MG63 (cell line): Measurements from ENCODE around the gene BRWD1. TPM values are rescaled to one million over a fixed set of nuclear protein-coding genes. Genes with fewer than 3 reads are reported as not detected.

Experiments
- DNase-seq: peaks from one replicate; pipeline ENCODE4 v3.0.0-alpha.2; 2020
- H3K27me3 ChIP-seq: fragments of 250-450 bp; sonication (Bioruptor Pico); 2 replicates; pipeline ENCODE4 v1.5.1; 2020; ENCODE audit warnings: mild to moderate bottlenecking, moderate library complexity
- H3K36me3 ChIP-seq: fragments of 250-450 bp; sonication (Bioruptor Pico); 2 replicates; pipeline ENCODE4 v1.5.1; 2020; ENCODE audit warnings: mild to moderate bottlenecking, moderate library complexity
- H3K4me3 ChIP-seq: fragments of 250-450 bp; sonication (Bioruptor Pico); 2 replicates; pipeline ENCODE4 v1.5.1; 2020; ENCODE audit warnings: mild to moderate bottlenecking, moderate library complexity
- H3K9me3 ChIP-seq: fragments of 250-450 bp; sonication (Bioruptor Pico); 2 replicates; pipeline ENCODE4 v1.5.1; 2020; ENCODE audit warnings: mild to moderate bottlenecking, moderate library complexity
- total RNA-seq: library from RNA; depleted of rRNA; stranded (reverse); fragments of >200 nt; shearing (Covaris generic); gene quantifications from 2 replicates; pipeline ENCODE4 v1.2.3, GENCODE V29; 2014; ENCODE audit warnings: low replicate concordance

BRWD1 gene
- total RNA-seq, 1 experiment from 2014 or later = 33.8 TPM

- H3K4me3 ChIP-seq = no peak overlapping the region
- peaks cover 56% of the 10 kb centered on the region for H3K36me3 ChIP-seq
- no peaks in the 10 kb centered on the region for H3K9me3 ChIP-seq
- DNase-seq = no peak
- no peaks in the 10 kb centered on the region for H3K27me3 ChIP-seq
Observed at GRCh38 chr21:39193380-39193779, 120.1 kb downstream of the BRWD1 start.

- Histone ChIP-seq H3K9me3 (no peaks in the 10 kb centered on the region), H3K36me3 (peaks cover 24% of the 10 kb centered on the region), H3K4me3 (no peak overlapping the region), H3K27me3 (no peaks in the 10 kb centered on the region)
- no peak for DNase-seq
Observed at GRCh38 chr21:39189857-39190604, 123.4 kb downstream of the BRWD1 start.

- H3K27me3 ChIP-seq = no peaks in the 10 kb centered on the region
- peaks cover 14% of the 10 kb centered on the region for H3K36me3 ChIP-seq
- no peaks in the 10 kb centered on the region for H3K9me3 ChIP-seq
- no peak for DNase-seq
- no peak overlapping the region for H3K4me3 ChIP-seq
Observed at GRCh38 chr21:39188521-39189139, 124.8 kb downstream of the BRWD1 start.

- H3K4me3 ChIP-seq = no peak overlapping the region
- H3K9me3 ChIP-seq = no peaks in the 10 kb centered on the region
- H3K27me3 ChIP-seq = no peaks in the 10 kb centered on the region
- DNase-seq = no peak
- peaks cover 6% of the 10 kb centered on the region; the same call in 1 of the 2 replicates for H3K36me3 ChIP-seq
Observed at GRCh38 chr21:39187141-39187540, 126.3 kb downstream of the BRWD1 start.

GRCh38 chr21:39186676-39187075 lies 126.8 kb downstream of the BRWD1 start:
- no peaks in the 10 kb centered on the region for H3K27me3 ChIP-seq
- H3K4me3 ChIP-seq = no peak overlapping the region
- H3K36me3 ChIP-seq = peaks cover 2% of the 10 kb centered on the region; the same call in 1 of the 2 replicates
- H3K9me3 ChIP-seq = no peaks in the 10 kb centered on the region
- no peak for DNase-seq

GRCh38 chr21:39185157-39185556 lies 128.3 kb downstream of the BRWD1 start:
- no peaks in the 10 kb centered on the region for H3K27me3 ChIP-seq
- DNase-seq = no peak
- no peak overlapping the region; the same call in 1 of the 2 replicates for H3K4me3 ChIP-seq
- H3K36me3 ChIP-seq = peaks cover 12% of the 10 kb centered on the region
- H3K9me3 ChIP-seq = no peaks in the 10 kb centered on the region

GRCh38 chr21:39184050-39184980 lies 129.1 kb downstream of the BRWD1 start:
- DNase-seq = no peak
- H3K9me3 ChIP-seq = no peaks in the 10 kb centered on the region
- peak overlapping the region; percentile 91 for H3K4me3 ChIP-seq
- H3K36me3 ChIP-seq = peaks cover 21% of the 10 kb centered on the region
- H3K27me3 ChIP-seq = no peaks in the 10 kb centered on the region

- Histone ChIP-seq H3K9me3 (no peaks in the 10 kb centered on the region), H3K36me3 (peaks cover 29% of the 10 kb centered on the region), H3K27me3 (no peaks in the 10 kb centered on the region), H3K4me3 (peak within 1 kb of the TSS; percentile 91)
- peak; percentile 96 for DNase-seq
Observed at GRCh38 chr21:39183272-39184049, 130.0 kb downstream of the BRWD1 start, which contains the start of gene PSMG1. PSMG1 (minus strand) TSS chr21:39183451; CDS start chr21:39183385, 66 bp downstream.

GRCh38 chr21:39182484-39183271 lies 130.8 kb downstream of the BRWD1 start:
- no peak for DNase-seq
- H3K27me3 ChIP-seq = no peaks in the 10 kb centered on the region
- H3K9me3 ChIP-seq = no peaks in the 10 kb centered on the region

GRCh38 chr21:39182016-39182415 lies 131.4 kb downstream of the BRWD1 start:
- peak overlapping the region; percentile 91 for H3K4me3 ChIP-seq
- H3K27me3 ChIP-seq = no peaks in the 10 kb centered on the region
- H3K9me3 ChIP-seq = no peaks in the 10 kb centered on the region
- H3K36me3 ChIP-seq = peaks cover 42% of the 10 kb centered on the region
- no peak for DNase-seq

More at GRCh38 chr21:39182484-39183271, 130.8 kb downstream of the BRWD1 start:
- H3K4me3 ChIP-seq = peak overlapping the region; percentile 91
- H3K36me3 ChIP-seq = peaks cover 36% of the 10 kb centered on the region

GRCh38 chr21:39181205-39181818 lies 132.1 kb downstream of the BRWD1 start:
- DNase-seq = no peak
- peaks cover 49% of the 10 kb centered on the region for H3K36me3 ChIP-seq
- H3K4me3 ChIP-seq = peak overlapping the region; percentile 91
- H3K9me3 ChIP-seq = no peaks in the 10 kb centered on the region
- H3K27me3 ChIP-seq = no peaks in the 10 kb centered on the region

- DNase-seq = no peak
Observed at GRCh38 chr21:39180429-39181019, 132.9 kb downstream of the BRWD1 start.

GRCh38 chr21:39178421-39178820 lies 135.0 kb downstream of the BRWD1 start:
- Histone ChIP-seq H3K27me3 (no peaks in the 10 kb centered on the region), H3K4me3 (no peak overlapping the region), H3K9me3 (no peaks in the 10 kb centered on the region), H3K36me3 (peaks cover 73% of the 10 kb centered on the region)
- no peak for DNase-seq

More at GRCh38 chr21:39180429-39181019, 132.9 kb downstream of the BRWD1 start:
- H3K27me3 ChIP-seq = no peaks in the 10 kb centered on the region
- H3K36me3 ChIP-seq = peaks cover 57% of the 10 kb centered on the region
- no peaks in the 10 kb centered on the region for H3K9me3 ChIP-seq
- H3K4me3 ChIP-seq = no peak overlapping the region

GRCh38 chr21:39176271-39176709 lies 137.1 kb downstream of the BRWD1 start:
- no peaks in the 10 kb centered on the region for H3K27me3 ChIP-seq
- no peak overlapping the region for H3K4me3 ChIP-seq
- no peaks in the 10 kb centered on the region for H3K9me3 ChIP-seq
- no peak for DNase-seq
- H3K36me3 ChIP-seq = peaks cover 87% of the 10 kb centered on the region

- Histone ChIP-seq H3K27me3 (no peaks in the 10 kb centered on the region), H3K4me3 (no peak overlapping the region), H3K36me3 (peaks cover 87% of the 10 kb centered on the region), H3K9me3 (no peaks in the 10 kb centered on the region)
- DNase-seq = no peak
Observed at GRCh38 chr21:39175665-39176064, 137.8 kb downstream of the BRWD1 start.
